ENCODE measurements around the gene ZC3H12C. TPM values are rescaled to one million over a fixed set of nuclear protein-coding genes. Genes with fewer than 3 reads are reported as not detected.

ZC3H12C gene
- total RNA-seq, 2 experiments from 2014 or later = not detected

DNA sequence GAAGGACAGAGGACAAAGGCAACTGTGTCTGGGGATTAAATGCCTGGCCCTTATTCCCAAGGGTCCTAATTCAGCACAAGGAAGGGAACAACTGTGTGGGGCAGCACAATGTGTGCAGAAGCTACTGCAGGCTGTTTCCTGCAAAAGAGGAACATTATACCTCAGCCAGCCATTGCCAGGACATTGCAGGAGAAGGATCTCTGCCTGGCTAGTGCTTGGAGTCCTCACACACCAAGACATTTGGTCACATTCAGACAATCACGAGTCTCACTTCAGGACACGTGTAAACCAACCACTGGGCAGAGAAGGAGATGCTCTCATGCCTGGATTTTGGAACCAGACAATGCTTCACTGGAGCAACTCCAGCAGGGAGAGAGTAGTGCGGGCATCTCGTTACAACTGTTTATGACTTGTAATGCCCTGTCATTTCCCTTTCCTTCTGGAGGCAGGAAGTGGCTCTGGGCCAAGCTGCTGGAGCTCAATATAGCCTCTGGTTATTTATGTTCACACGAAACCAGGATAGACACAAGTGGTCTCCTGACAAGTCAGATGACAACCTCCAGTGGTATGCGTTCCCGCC, 23.9 kb upstream of the ZC3H12C start:
- no peak overlapping the region for H3K27ac ChIP-seq (ENCODE audit: low read depth, low read length, poor library complexity, severe bottlenecking)
- no peaks in the 10 kb centered on the region for H3K36me3 ChIP-seq (ENCODE audit: insufficient read depth, low read length)
- no peaks in the 10 kb centered on the region for H3K9me3 ChIP-seq (ENCODE audit: low read length)
- no peak for TF ChIP-seq EZH2phosphoT487 (IDR thresholded peaks at IDR 0.05; ENCODE audit: borderline replicate concordance, low read depth, low read length)
- TF ChIP-seq, protein P1, sequence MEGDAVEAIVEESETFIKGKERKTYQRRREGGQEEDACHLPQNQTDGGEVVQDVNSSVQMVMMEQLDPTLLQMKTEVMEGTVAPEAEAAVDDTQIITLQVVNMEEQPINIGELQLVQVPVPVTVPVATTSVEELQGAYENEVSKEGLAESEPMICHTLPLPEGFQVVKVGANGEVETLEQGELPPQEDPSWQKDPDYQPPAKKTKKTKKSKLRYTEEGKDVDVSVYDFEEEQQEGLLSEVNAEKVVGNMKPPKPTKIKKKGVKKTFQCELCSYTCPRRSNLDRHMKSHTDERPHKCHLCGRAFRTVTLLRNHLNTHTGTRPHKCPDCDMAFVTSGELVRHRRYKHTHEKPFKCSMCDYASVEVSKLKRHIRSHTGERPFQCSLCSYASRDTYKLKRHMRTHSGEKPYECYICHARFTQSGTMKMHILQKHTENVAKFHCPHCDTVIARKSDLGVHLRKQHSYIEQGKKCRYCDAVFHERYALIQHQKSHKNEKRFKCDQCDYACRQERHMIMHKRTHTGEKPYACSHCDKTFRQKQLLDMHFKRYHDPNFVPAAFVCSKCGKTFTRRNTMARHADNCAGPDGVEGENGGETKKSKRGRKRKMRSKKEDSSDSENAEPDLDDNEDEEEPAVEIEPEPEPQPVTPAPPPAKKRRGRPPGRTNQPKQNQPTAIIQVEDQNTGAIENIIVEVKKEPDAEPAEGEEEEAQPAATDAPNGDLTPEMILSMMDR (conservative IDR thresholded peaks at IDR 0.05; ENCODE audit: low read length) = no peak
- BruUV-seq (replicated peaks) = no TSS peak
- H3K4me1 ChIP-seq (ENCODE audit: insufficient read depth, low read length, poor library complexity, severe bottlenecking) = no peaks in the 10 kb centered on the region
- H4K20me1 ChIP-seq (ENCODE audit: insufficient read depth, low read length) = no peaks in the 10 kb centered on the region
- ChIA-PET CTCF (ENCODE audit: unreplicated experiment) (no interaction called here), POLR2A (interaction anchor here (0.6 kb wide), 1 partner anchor 1675 kb away, joined by 4 read pairs; no protein-coding TSS in a partner anchor)
- intact Hi-C loops (cut with micrococcal nuclease; ENCODE audit: unreplicated experiment) = no loop called here
- no peak overlapping the region for H3K4me2 ChIP-seq (ENCODE audit: low read length)
- H3K79me2 ChIP-seq (ENCODE audit: insufficient read depth, low read depth, low read length) = no peaks in the 10 kb centered on the region
- no peak for DNase-seq (ENCODE audit: low spot score)
- 0 out of 2 replicates have a peak overlapping the region, but pooled peaks have one; percentile 4 for H2AFZ ChIP-seq (ENCODE audit: low read length)
- H3K4me3 ChIP-seq (ENCODE audit: low read depth, low read length, poor library complexity, severe bottlenecking) = no peak overlapping the region
- H3K9me2 ChIP-seq (ENCODE audit: insufficient read depth, low read length) = no peaks in the 10 kb centered on the region

- ChIA-PET CTCF (ENCODE audit: unreplicated experiment) (no interaction called here), POLR2A (interaction anchor here (0.6 kb wide), 1 partner anchor 1406 kb away, joined by 4 read pairs; no protein-coding TSS in a partner anchor)
- H3K36me3 ChIP-seq (ENCODE audit: insufficient read depth, low read length) = no peaks in the 10 kb centered on the region
- no peaks in the 10 kb centered on the region for H3K4me1 ChIP-seq (ENCODE audit: insufficient read depth, low read length, poor library complexity, severe bottlenecking)
- DNase-seq (ENCODE audit: low spot score) = no peak
- H3K79me2 ChIP-seq (ENCODE audit: insufficient read depth, low read depth, low read length) = no peaks in the 10 kb centered on the region
- no TSS peak for BruUV-seq (replicated peaks)
- 0 out of 2 replicates have a peak overlapping the region, but pooled peaks have one; percentile 4 for H2AFZ ChIP-seq (ENCODE audit: low read length)
- H3K27ac ChIP-seq (ENCODE audit: low read depth, low read length, poor library complexity, severe bottlenecking) = no peak overlapping the region
- H3K9me3 ChIP-seq (ENCODE audit: low read length) = no peaks in the 10 kb centered on the region
- H3K4me3 ChIP-seq (ENCODE audit: low read depth, low read length, poor library complexity, severe bottlenecking) = no peak overlapping the region
- no peak overlapping the region for H3K4me2 ChIP-seq (ENCODE audit: low read length)
- no peak for TF ChIP-seq EZH2phosphoT487 (IDR thresholded peaks at IDR 0.05; ENCODE audit: borderline replicate concordance, low read depth, low read length)
- TF ChIP-seq, protein P1 (conservative IDR thresholded peaks at IDR 0.05; ENCODE audit: low read length) = no peak
- no peaks in the 10 kb centered on the region for H3K9me2 ChIP-seq (ENCODE audit: insufficient read depth, low read length)
- intact Hi-C loops (cut with micrococcal nuclease; ENCODE audit: unreplicated experiment) = no loop called here
- no peaks in the 10 kb centered on the region for H4K20me1 ChIP-seq (ENCODE audit: insufficient read depth, low read length)
These were observed 23.0 kb upstream of the ZC3H12C start for GRCh38 chr11:110070176-110070575.

DNA sequence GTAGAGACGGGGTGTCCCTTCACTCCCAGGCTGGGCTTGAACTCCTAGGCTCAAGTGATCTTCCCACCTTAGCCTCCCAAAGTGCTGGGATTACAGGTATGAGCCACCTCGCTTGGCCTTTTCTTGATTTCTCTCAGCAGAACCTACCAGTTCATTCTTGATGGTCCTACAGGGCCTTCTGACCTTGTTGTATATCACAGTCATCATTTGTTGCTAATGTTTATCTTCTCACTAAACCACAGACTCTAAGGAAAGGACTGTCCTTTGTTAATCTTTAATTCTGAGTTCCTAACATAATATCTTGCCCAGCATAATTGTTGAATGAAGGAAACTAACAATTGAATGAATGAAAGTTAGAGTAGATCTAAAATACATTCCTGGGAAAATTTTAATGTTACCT, 22.0 kb upstream of the ZC3H12C start:
- ChIA-PET POLR2A (no interaction called here), CTCF (ENCODE audit: unreplicated experiment) (no interaction called here)
- H3K4me3 ChIP-seq (ENCODE audit: low read depth, low read length, poor library complexity, severe bottlenecking) = no peak overlapping the region
- no peaks in the 10 kb centered on the region for H3K36me3 ChIP-seq (ENCODE audit: insufficient read depth, low read length)
- no peaks in the 10 kb centered on the region for H3K79me2 ChIP-seq (ENCODE audit: insufficient read depth, low read depth, low read length)
- TF ChIP-seq, protein P1 (conservative IDR thresholded peaks at IDR 0.05; ENCODE audit: low read length) = no peak
- TF ChIP-seq EZH2phosphoT487 (IDR thresholded peaks at IDR 0.05; ENCODE audit: borderline replicate concordance, low read depth, low read length) = no peak
- BruUV-seq (replicated peaks) = no TSS peak
- DNase-seq (ENCODE audit: low spot score) = no peak
- intact Hi-C loops (cut with micrococcal nuclease; ENCODE audit: unreplicated experiment) = no loop called here
- no peak overlapping the region for H3K4me2 ChIP-seq (ENCODE audit: low read length)
- no peaks in the 10 kb centered on the region for H3K9me3 ChIP-seq (ENCODE audit: low read length)
- no peaks in the 10 kb centered on the region for H4K20me1 ChIP-seq (ENCODE audit: insufficient read depth, low read length)
- no peaks in the 10 kb centered on the region for H3K4me1 ChIP-seq (ENCODE audit: insufficient read depth, low read length, poor library complexity, severe bottlenecking)
- no peaks in the 10 kb centered on the region for H3K9me2 ChIP-seq (ENCODE audit: insufficient read depth, low read length)
- no peak overlapping the region for H3K27ac ChIP-seq (ENCODE audit: low read depth, low read length, poor library complexity, severe bottlenecking)
- H2AFZ ChIP-seq (ENCODE audit: low read length) = no peak overlapping the region
